Stimulated activated CD4-positive, alpha-beta T cell treated with anti-CD3 and anti-CD28 coated beads, Interleukin-2, amount 100 ng/mL, for 4 hours (primary cell): Measurements from ENCODE around the gene HOXD9.

Experiments used
- DNase-seq: peaks from one replicate; pipeline ENCODE4 v3.0.0-alpha.2; 2020; ENCODE audit warnings: low read depth

The HOXD9 gene

DNA sequence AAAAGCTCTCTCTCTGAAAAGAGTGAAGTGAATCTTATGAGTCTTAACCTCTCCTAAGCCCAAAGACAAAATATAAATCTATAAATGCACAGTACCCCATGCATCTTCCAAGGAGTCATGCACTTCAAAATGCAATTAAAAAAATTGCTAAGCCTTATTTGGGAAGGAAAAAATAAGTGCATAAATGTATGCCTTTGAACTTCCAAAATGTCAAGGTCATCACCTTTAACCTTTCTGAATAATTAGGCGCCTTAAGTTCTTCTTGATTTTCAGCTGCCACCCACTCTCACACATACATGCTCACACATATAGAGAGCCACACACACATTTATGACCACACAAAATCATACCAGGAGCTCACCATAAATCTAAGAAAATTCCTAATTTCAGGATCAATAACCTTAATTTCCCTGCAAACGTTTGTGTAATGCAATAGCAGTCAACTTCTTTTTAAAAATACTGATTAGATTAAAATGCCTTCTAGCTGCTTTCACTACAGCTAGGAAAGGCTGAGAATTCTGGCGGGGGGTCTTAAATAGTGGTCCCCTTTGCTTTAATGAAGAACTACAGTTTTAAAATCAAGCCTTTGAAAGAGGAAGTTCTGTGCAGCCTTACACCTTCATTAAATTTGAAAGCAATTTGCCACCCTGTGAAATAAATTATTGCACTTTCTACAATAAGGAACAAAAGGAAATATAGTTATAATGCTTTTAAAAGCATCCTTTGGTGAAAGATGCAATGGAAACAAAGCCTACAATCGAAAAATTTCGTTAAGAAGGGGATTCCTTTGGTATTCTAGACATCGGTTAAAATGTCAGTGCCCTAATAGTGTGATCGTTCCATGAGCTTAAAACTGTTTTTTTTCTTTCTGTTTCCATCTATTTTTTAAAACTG, 11.9 kb upstream of the HOXD9 start:
- DNase-seq = no peak

DNA sequence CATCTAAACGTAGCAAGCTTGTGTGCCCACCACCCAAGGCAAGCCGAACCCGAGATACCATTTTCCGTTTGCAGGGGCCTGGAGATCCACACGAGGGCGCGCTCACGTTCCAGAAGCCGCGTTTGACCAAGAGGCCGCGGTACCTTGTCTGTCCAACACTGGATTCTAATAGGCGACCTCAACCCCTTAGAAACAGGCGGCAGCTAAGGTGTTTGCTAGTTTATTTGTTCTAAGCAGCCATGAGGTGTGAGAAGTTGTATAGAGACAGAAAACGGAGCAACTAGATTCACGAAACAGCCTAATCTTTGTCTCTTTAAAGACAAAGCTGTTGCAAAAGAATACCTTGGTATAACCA, 11.2 kb upstream of the HOXD9 start:
- no peak for DNase-seq

DNA sequence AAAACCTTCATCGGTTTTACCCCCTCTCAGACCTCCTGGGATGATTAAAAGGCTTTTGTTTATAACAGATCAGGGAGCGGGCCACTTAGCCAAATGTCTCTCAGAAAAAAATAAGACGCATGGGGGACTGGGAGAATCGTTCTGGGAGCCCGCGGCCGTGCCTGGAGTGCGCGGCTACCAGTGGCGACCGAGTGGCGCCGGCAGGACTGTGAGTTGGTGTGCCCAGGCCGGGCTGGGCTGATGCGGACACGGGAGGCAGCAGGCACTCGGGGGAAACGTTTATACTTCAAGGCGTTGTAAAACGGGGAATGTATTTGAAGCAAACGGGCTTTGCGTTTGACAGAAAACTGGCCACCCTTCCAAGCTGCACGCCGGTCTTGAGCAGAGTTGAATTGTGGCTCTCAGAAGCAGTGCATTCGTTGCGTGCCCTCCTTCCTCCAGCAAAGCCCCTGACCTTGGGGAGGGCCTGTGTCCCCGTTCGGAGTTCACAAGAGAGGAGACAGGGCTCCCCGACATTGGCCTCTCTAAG, 10.6 kb upstream of the HOXD9 start:
- no peak for DNase-seq

DNA sequence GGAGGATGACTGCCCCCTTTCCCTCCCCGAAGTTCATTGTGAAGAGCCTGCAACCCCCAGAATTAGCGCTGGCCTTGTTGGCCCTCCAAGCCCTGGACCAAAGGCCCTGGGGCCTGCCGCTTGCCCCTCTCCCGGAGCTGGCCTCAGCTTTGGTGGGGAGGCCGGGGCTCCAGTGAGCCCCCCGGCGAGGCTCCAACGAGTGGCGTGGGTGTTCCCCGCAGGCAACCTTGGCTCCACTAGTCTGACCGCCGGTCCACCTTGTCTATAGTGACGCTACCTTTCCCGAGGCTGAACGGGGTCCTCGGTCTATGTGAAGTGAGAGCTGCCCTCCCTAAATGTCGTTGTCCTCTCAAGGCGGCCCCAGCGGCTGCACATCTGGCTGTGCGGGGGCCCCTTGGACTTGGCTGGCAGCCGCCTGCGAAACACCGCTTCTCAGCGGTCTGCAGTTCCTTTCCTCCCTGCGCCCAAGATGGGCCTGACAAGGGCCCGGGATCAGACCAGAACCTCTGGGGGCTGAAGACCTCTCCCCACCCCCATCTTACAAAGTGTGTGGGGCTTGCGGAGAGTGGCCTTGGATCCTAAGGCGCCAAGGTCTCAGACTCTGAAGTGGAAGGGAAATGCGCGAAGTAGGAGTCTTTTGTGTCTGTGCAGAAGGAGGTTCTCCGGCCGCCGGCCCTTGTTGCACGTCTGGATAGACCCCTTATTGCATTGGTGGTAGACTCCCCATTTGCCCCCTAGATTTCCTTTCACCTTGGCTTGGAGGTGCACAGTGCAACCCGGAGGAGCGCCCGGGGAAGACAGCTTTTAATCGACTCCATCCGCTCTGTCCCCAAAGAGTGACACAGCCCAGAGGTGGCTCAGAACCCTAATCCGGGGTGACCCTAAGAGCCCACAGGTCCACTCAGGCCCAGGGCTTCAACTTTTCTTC, 9.9 kb upstream of the HOXD9 start:
- DNase-seq = no peak

DNA sequence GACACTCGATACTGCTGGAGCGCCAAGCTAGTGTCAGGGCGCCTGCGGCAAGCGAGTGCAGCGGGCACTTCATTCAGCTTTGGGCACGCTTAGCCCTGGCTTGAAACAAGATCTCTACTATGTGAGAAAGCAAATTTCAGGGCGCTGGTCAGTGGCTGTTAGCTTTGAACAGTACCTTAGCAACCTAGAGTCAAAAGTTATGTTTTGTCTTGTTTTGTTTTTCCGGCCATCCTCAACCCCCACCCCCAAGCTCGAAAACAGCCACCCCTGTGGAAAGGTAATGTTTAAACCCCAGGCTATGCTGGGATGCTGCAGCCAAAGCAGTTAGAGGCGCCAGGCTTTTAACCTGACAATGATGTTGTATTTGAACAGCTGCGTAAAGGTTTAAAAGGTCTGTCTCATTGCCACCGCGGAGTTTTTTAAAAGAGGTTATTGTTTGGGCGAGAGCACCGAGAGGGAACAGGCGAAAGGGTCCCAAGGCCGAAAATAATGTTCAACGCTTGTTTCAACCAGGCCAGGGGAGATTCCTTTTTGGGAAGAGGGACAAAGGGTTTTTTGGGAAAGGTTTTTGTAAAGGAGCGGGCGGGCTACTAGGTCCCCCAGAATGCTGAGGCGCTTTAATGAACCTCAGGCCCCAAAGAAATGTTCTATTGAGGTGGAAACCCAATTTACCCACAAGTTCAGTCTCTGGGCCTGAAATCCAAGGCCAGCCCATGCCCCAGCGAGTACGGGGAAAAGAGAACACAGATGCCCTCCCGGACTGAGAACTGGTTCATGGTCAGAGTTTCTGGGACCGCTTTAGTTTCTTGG, 8.2 kb upstream of the HOXD9 start:
- DNase-seq = no peak

DNA sequence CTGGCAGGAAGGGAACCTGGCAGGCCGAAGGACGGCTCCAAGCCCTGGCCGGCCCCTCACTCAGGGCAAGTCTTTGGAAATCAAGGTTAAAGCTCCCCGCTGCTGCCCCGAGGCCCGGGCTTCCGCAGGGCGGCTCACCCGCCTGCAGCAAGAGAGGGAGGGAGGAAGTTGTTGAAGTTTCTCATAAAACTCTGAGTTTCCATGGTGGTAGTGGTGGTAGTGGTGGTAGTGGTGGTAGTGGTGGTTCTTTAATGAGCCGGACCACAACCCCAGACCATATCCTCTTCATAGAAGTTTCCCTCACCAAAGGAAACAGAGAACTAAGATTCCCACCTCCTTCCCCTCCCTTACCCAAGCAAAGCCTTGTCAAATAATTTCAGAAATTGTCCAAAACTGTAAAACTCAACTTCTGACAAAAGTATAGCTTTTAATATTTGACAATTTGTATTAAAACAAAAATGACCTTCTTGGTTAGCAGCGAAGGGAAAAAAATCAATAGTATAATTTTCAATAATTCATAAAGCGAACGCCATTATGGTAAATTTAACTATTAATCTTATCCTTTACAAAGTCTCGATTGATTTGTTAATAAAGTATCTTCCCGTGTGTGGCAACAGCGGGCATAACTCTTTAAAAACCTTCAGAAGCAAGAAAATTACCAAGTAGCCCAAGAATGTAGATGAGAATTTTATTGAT, 7.4 kb upstream of the HOXD9 start:
- no peak for DNase-seq

DNA sequence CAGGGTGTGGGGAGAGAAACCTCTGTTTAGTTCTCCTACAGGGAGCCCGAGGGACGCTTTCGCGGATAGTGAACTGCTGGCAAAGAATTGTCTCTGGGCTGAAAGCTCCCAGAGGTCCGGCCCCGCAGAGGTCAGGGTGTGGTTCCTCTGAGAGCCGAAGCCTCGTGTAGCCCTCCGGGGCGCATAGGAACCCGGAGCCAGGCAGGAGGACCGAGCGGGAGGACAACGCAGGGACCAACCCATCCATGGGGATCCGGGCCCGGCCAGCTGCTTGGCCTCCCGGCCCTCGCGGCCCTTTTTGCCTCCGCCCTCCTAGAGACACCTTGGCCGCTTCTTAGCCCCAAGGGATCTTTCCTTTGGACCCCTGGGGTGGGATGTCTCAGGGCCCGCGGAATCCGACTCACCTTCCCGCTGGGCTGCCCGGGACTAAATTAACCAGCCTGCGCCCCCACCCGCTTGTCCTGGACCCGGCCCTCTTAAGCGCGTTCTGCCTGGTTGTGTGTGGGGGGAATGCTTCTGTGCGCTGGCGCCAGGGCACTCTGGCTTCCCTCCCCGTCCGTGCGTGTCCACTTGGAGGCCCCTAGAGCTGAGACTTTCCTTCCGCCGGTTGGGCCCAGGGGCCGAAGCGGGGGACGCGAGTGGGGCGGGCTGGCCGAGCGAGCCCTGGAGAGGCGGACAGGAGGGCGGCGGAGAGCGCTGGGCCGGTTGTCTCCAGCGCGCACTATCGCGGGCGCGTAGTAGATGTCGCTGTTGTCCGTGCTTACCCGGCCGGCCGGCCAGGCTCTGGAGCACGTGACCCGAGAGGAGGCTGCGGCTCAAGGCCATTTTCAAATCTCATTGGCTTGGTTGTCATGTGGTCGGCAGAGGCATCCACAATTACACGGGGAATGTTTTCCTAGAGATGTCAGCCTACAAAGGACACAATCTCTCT, 6.4 kb upstream of the HOXD9 start, which contains the start of gene HOXD10:
Gene HOXD10 (plus strand): TSS at position 896 of the 931 bp plus-strand sequence. CDS start 56 bp downstream, outside the sequence.
- no peak for DNase-seq

DNA sequence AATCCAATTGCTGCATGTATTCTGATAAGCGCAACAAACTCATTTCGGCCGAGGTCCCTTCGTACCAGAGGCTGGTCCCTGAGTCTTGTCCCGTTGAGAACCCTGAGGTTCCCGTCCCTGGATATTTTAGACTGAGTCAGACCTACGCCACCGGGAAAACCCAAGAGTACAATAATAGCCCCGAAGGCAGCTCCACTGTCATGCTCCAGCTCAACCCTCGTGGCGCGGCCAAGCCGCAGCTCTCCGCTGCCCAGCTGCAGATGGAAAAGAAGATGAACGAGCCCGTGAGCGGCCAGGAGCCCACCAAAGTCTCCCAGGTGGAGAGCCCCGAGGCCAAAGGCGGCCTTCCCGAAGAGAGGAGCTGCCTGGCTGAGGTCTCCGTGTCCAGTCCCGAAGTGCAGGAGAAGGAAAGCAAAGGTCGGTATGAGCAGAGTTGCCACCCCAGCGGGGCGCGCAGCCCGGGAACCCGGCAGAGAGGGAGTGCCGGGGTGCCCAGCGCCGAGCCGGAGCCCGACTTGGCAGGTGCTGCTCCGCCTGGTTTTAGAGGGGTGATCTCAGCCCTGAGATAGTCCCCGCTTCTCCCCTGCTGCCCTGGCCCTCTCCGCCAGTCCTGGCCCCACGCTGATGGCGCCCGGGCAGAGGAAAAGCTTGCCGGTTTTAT, 5.2 kb upstream of the HOXD9 start:
- no peak for DNase-seq

DNA sequence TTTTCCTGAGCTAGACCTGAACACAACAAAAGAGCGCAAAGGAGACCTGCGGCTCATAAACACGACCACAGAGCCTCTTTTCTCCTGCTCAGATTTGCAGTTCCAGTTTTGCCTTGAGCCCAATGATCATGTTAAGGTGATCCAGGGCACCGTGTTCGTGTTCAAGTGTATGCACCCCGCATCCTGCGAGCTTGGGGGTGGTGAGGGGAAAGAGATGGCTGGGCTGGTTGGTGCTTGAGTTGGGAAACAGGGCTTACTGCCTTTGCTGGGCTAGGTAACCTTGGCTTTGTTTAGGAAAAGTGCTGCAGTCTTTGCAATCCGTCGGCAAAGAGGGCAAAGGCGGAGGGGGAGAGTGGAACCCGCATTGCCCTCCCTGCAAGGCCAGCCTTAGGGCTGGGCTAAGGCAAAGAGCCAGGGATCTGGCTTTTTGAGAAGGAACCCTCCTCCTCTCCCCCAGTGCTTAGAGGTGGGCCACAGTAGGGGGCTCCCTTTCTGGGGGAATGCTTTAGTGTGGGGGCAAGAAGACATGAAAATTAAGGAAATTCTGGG, 4.6 kb upstream of the HOXD9 start:
- no peak for DNase-seq

DNA sequence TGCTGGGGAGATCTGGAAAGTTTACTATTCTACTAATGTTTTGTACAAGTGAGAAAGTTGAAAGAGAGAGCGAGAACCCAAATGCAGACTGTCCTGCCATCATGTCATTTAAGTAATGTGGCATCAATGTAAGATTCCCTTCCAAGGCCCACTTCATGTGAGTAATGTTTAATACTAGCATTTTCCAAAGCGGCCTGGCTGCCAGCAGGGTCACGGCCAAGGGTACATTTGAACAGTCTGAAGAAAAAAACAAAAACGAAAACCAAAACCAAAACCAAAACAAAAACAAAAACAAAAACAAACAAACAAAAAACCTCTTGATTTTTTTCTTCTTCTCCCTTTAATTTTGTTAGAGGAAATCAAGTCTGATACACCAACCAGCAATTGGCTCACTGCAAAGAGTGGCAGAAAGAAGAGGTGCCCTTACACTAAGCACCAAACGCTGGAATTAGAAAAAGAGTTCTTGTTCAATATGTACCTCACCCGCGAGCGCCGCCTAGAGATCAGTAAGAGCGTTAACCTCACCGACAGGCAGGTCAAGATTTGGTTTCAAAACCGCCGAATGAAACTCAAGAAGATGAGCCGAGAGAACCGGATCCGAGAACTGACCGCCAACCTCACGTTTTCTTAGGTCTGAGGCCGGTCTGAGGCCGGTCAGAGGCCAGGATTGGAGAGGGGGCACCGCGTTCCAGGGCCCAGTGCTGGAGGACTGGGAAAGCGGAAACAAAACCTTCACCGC, 3.7 kb upstream of the HOXD9 start:
- DNase-seq = no peak

DNA sequence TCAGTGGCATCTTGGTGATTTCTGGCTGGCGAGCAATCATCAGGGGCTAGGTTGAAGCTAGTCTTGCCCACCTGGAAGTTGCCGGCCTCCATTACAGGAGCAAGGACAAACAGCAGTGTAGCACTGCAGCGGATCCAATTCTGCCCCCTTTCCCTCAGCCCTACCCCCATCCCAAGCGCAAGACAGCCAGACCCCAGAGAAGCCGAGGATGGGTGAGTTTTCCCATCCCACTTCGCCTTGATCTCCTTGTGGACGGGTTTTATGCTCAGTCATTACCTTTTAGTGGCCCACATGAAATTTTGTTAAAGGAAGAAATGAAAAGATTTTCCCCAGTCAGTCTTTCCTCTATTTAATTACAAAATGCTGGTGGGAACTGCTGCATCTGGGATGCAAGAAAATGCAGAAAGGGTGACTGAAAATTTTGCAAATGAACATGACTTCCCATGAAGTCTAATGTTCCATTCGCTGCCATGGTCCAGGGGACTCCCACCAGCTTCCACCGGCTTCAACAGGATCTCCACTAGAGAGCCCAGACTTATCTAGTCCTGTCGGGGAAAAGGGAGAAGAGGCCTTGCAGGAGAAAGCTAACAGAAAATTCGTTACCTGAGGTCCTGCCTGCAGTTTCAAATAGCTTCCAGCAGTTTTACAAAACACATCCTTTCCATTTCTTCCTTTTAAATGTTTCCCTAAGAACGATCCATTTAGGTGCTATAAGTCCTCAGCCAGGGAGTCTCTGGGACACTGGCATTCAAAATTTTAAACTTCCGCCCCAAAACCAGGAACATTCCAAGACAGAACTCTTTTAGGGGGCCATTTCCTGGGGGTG, 1.9 kb upstream of the HOXD9 start:
- DNase-seq = no peak

DNA sequence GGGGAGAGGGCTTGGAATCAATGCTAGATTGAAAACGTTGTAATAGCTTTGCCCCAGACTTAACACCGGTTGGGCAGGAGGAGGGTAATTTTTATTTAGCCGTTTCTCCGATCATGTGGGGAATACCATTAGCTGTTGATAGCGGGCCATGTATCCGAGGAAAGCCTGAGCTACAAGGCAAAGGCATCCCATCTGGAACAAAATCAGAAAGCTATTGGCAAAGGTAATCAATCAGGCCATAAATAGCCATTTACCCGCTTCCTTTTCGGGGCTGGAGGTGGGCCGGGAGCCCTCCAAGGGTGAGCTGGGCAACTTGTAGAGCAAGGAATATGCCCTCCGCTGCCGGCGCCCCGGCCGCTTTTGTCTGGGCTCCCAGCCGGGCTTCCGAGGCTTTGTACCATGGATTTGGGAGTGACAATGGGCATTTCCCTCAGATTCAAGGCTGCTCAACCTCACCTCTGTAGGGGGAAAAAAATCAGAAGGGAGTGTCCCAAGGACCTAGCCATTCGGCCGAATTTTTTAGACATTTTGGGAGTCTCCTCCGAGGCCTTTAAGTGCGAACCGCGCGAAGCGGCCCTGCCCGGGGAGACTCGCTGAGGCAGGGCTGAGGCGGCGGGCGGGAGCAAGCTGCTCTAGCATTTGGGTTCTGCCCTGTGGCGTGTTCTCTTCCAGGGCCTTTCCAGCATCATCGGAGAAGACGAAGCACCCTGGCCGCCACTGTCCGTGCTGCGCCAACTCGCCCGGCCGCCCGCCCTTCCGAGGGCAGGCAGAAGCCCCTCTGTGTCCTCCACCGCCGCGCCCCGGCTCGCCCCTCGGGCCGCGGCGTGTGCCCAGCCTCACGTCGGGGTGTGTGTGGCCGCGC, 1.1 kb upstream of the HOXD9 start:
- DNase-seq = no peak

DNA sequence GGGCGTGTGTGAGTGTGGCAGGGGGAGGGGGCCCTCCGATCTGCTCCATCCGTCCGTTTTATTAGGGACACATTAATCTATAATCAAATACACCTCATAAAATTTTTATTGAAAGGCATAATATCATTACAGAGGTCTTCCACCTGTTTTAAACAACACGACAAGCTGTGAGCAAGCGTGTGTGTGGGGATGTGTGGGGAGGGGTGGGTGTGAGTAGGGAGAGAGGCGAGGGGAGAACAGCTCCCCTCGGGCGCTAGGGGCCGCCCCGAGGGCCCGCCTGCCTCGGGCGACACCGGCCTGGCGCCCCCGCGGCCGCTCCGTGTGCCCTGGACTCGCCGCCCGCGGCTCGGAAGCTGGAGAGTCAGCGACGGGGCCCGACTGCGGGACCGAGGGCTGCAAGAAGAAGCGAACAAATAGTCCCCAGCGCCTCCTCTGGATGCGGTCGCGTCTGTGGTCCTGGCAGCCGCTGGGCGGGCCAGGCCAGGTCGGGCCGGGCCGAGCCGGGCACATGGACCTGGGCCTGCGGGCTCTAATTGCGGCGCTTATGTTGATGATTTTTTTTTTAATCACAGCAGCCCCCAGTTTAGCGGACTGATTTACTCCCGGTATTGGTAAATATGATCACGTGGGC, 352 bp upstream of the HOXD9 start:
- no peak for DNase-seq

DNA sequence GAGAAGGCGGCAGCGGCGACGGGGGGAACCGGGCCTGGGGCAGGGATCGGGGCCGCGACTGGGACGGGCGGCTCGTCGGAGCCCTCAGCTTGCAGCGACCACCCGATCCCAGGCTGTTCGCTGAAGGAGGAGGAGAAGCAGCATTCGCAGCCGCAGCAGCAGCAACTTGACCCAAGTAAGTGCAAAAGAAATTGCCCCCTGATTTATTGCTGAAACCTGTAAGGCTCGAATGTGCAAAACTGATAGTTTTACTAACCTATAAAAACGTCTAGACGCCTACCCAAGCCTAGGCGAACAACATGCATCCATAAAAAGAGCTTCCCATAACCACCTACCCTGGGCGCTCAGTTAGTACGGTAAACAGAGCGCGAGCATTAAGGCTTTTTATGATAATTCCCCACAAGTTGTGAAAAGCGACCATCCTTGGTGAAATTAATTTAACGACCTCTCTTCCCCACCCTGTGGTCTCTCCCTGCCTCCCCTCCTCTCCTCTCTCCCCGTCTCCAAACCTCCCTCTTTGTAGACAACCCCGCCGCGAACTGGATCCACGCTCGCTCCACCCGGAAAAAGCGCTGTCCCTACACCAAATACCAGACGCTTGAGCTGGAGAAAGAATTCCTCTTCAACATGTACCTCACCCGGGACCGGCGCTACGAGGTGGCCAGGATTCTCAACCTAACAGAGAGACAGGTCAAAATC, 1.0 kb downstream of the HOXD9 start:
- DNase-seq = no peak

DNA sequence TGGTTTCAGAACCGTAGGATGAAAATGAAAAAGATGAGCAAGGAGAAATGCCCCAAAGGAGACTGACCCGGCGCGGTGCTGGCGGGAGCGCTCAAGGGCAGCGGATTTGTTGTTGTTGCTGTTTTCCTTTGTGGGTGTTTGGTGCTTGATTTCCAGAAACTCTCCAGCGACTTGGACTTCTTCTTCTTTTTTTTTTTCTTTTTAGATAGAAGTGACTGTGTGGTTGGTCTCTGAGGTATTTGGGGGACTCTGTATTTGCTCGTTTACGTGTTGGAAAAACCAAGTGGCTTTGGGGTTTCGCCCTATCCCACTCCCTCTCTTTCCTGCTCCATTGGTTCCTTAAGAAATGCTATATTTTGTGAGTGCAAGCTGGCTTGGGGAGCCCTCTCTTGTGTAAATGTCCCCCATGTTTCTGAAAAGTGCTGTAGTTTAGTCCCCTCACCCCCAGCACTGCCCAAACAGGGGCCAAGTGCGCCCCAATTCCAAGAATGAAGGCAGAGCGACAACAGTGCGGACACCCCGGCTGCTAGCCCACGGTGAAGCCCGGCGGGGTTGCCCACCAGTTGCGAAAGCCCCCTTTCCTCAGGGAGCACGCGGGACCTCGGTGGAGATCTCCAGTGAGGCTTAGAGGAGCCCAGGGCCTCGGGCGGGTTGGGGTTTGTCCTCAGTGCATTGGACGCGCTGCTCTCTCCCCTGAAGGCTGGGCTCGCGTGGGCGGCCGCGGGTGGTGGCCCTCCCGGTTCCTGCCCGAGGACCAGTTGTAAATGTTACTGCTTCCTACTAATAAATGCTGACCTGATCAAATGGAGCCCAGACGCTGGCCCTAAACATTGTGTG, 1.8 kb downstream of the HOXD9 start:
- no peak for DNase-seq
